KOPT-K1 (cell line): ENCODE data around the gene DAPK3.
A peak's percentile ranks its signal among the peaks of the same experiment; 100 is the strongest.
"Not testable (repeated sequence)": the region's sequence is repeated elsewhere in the genome, so short reads cannot be mapped to it uniquely, and the experiment has no call there.

Experiments used
- H3K27ac ChIP-seq: fragments of 200-600 bp; sonication (generic); 2 replicates; pipeline ENCODE4 v1.5.1; 2016; ENCODE audit warnings: antibody characterized with exemption, mild to moderate bottlenecking, low read depth, low read length; ENCODE audit not compliant: poor library complexity, severe bottlenecking
- H3K36me3 ChIP-seq: fragments of 200-600 bp; sonication (generic); 2 replicates; pipeline ENCODE4 v1.5.1; 2017; ENCODE audit warnings: antibody characterized with exemption, mild to moderate bottlenecking, low read length, moderate library complexity; ENCODE audit not compliant: insufficient read depth
- H3K9me3 ChIP-seq: fragments of 200-600 bp; sonication (generic); 2 replicates; pipeline ENCODE4 v1.5.1; 2017; ENCODE audit warnings: antibody characterized with exemption, low read length, mild to moderate bottlenecking; ENCODE audit not compliant: insufficient read depth, poor library complexity, severe bottlenecking

The DAPK3 gene

DNA sequence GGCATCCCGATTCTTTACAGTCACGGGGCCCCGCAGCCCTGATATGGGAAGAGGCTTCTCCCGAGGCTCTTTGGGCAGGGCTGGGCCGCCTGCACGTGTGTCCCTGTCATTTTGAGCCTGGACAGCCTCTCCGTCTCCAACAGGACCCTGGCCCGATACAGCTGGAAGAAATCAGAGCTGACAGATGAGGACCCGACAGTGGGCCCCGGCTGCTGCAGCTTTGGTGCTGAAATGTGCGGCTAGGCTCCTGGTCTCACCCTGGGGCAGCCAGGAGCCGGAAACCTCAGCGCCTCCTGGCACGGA is 39.9 kb upstream of the DAPK3 start:
- H3K27ac ChIP-seq: no peak overlapping the region
- no peaks in the 10 kb centered on the region for H3K9me3 ChIP-seq
- peaks cover 42% of the 10 kb centered on the region for H3K36me3 ChIP-seq

DNA sequence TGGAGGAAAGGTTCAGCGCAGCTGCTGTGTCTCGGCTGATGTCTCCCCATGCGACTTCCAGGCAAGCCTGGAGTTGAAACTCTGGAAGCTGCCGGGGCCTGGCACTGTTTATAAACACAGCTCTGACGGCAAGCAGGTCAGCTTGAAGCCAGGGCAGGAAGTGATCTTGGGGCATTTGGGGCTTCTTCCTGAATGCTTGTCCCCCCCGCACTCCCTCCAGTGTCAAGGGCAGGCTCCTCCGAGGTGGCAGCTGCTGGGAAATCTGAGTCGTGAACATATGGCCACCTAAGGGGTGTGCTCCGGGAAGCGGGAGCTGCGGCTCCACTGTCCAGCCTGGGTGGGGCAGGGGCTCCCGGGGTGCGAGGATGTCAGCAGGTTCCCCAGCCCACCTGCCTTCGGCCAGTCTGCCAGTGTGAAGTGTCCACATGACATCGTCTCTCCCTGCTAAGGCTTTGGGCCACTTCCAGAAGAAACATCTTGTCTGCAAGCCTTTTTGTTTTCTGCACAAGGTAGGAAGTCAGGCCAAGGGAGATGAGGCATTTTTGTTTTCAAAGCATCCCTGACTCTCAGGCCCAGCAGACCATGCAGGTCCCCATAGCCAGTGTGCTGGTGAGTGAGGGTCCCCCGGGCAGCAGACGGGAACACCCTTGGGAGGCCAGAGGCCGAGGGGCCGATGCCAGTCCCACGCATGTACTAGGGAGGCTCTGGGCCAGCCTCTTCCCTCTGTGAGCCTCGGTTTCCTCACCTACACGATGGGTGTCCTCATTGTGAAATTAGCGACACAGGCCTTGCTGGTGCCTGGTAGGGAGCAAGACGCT is 39.3 kb upstream of the DAPK3 start:
- H3K36me3 ChIP-seq: peaks cover 36% of the 10 kb centered on the region
- no peak overlapping the region for H3K27ac ChIP-seq
- no peaks in the 10 kb centered on the region for H3K9me3 ChIP-seq

DNA sequence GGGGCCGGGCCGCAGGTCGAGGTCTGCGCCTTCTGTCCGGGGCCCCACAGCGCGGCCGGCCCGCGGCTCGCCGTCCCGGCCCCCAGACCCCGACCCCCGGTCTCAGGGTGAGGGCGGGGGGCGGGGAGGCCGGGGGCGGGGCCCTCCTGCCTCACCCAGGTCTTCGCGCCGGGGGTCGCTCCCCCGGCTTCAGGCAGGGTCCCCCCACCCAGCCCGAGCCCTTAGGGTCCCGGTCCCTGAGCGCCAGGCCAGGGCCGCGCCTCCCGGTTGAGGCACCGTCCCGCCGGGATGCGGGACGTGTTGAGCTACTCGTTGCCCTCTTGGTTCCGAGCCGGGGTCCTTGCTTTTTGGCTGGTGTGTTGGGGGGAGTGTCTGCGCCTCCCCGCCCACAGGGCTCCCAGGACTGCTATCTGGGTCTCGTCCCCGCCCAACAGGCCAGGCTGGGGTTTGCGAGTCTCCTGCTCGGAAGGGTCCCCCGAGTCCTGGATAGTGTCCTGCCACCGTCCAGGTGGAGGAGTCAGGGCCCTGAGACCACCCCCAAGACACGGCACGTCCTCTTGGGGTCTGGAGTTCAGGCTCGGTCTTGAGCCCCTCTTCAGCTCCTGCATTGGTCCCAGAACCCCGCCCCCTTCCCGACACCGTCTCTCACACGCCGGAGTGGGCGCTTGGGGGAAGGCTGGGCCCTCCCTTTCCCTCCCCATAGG is 37.1 kb upstream of the DAPK3 start:
- peak overlapping the region; percentile 90 for H3K27ac ChIP-seq
- H3K36me3 ChIP-seq: peaks cover 14% of the 10 kb centered on the region

DNA sequence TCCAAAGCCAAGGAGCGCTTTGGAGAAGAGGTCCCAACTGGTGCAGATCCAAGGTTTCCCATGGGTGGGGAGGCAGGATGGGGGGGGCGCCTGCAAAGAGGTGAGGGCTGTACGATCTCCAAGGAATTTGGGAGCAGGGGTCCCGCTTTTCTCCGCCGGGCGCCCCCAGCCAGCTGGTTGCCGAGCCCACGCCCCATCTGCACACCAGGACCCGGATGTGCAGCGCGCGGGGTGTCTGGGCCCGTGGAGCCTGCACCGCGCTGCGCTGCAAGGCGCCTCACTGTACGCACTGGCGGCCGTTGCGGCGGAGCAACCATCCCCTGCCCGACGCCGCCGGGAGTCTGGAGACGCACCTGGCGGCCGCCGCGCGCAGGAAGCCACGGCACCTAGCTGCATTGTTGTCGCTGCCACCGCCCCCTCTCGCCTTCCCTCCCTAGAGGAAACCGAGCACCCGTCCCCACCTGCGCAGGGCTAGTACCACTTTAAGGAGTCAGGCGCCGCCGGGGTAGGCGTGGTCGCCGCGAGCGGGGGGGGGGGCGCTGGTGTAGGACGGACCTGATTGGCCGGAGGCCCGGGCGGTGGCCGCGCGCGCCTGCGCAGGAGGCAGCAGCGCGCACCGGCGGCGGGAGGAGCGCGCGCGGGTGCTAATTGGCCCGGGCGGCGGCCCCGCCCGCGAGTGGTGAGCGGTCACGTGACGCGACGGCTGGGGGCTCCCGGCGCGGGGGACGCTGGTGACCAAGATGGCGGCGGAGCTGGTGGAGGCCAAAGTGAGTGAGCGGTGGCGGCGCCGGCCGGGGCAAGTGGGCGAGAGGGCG is 36.3 kb upstream of the DAPK3 start, which contains the start of gene PIAS4:
Gene PIAS4, plus strand, starts transcription at position 716 of the 815 bp plus-strand sequence. Its CDS starts 25 bp downstream, at position 741.
- Histone ChIP-seq H3K9me3 (no peaks in the 10 kb centered on the region), H3K27ac (peak within 1 kb of the TSS; percentile 90), H3K36me3 (peaks cover 13% of the 10 kb centered on the region)

More for the DNA sequence above, 37.1 kb upstream of the DAPK3 start:
- H3K9me3 ChIP-seq: no peaks in the 10 kb centered on the region

DNA sequence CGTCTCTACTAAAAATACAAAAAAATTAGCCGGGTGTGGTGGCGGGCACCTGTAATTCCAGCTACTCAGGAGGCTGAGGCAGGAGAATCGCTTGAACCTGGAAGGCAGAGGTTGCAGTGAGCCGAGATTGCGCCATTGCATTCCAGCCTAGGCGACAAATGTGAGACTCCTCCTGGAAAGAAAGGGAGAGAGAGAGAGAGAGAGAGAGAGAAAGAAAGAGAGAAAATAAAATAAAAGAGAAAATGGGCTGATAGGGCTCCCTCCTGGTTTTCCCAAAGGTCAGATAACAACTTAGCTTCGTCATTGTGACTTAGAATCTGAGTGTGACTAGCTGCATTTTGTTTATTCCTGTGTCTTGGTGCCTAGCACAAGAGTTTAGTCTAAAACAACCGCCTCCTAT is 34.5 kb upstream of the DAPK3 start:
- not testable (repeated sequence) for H3K36me3 ChIP-seq, H3K9me3 ChIP-seq, H3K27ac ChIP-seq

DNA sequence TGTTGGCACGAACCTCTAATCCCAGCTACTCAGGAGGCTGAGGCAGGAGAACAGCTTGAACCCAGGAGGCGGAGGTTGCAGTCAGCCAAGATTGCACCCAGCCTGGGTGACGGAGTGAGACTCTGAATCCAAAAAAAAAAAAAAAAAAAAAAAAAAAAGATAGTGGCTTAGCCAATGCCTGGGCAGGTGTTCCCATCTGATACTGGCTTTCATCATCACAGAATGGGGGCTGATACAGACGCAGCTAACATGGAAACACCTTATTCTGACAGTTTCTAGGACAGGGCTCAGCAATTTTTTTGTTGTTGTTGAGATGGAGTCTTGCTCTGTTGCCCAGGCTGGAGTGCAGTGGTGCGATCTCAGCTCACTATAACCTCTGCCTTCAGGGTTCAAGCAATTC is 29.9 kb upstream of the DAPK3 start:
- not testable (repeated sequence) for H3K27ac ChIP-seq, H3K9me3 ChIP-seq, H3K36me3 ChIP-seq

DNA sequence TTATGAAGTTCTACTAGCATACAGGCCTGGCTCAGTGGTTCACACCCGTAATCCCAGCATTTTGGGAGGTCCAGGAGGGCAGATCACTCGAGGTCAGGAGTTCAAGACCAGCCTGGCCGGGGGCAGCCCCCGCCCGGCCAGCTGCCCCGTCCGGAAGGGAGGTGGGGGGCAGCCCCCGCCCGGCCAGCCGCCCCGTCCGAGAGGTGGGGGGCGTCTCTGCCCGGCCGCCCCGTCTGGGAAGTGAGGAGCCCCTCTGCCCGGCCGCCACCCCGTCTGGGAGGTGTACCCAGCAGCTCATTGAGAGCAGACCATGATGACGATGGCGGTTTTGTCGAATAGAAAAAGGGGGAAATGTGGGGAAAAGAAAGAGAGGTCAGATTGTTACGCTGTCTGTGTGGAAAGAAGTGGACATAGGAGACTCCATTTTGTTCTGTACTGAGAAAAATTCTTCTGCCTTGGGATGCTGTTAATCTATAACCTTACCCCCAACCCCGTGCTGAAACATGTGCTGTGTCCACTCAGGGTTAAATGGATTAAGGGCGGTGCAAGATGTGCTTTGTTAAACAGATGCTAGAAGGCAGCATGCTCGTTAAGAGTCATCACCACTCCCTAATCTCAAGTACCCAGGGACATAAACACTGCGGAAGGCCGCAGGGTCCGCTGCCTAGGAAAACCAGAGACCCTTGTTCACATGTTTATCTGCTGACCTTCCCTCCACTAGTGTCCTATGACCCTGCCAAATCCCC is 27.9 kb upstream of the DAPK3 start:
- not testable (repeated sequence) for H3K36me3 ChIP-seq, H3K9me3 ChIP-seq, H3K27ac ChIP-seq

DNA sequence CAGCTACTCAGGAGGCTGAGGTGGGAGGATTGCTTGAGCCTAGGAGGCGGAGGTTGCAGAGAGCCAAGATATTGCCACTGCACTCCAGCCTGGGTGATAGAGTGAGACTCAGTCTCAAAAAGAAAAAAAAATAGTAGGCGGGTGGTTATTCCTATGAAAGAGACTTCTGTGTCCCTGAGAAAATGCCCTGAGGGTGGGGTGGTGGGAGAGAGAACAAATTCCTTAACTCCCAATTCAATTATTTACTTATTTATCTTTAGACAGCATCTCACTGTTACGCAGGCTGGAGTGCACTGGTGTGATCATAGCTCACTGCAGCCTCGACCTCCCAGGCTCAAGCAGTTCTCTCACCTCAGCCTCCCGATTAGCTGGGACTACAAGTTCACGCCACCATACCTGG is 24.7 kb upstream of the DAPK3 start:
- H3K9me3 ChIP-seq: no peaks in the 10 kb centered on the region
- H3K27ac ChIP-seq: no peak overlapping the region
- H3K36me3 ChIP-seq: no peaks in the 10 kb centered on the region

DNA sequence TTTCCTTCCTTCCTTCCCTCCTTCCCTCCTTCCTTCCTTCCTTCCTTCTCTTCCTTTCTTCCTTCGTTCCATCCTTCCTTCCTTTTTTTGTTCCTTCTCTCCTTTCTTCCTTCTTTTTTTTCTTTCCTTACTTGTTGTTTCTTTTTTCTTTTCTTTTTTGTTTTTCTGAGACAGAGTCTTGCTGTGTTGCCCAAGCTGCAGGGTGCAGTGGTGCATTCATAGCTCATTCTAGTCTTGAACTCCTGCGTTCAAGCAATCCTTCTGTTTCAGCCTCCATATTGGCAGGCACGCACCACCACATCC is 19.9 kb upstream of the DAPK3 start:
- no peak overlapping the region for H3K27ac ChIP-seq
- no peaks in the 10 kb centered on the region for H3K9me3 ChIP-seq
- H3K36me3 ChIP-seq: no peaks in the 10 kb centered on the region

DNA sequence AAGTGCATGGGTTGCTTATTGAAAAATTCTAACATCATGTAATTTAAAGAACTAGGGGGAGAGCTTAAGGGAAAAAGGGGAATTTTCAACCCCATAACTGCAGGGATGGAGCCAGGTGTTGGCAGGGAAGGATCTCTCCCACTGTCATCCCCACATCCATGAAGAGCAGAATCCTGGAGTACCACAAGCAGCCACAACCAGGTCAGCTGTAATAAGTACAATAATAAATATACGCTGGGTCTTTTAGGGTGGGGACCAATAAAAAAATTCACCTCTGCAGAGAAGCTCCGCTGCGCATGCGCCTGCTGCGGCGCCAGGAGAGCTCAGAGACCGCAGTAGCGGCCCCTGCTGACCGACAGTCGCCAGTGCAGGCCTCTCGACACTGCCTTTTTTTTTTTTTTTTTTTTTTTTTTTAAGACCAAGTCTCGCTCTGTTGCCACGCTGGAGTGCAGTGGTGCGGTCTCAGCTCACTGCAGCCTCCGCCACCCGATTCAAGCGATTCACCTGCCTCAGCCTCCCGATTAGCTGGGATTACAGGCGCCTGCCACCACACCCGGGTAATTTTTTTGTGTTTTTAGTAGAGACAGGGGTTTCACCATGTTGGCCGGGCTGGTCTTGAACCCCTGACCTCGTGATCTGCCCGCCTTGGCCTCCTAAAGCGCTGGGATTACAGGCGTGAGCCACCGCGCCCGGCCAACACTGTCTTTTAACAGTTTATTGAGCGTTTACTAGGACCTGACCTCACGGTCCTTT is 16.9 kb upstream of the DAPK3 start:
- peak overlapping the region; percentile 16 for H3K27ac ChIP-seq
- H3K9me3 ChIP-seq: no peaks in the 10 kb centered on the region
- H3K36me3 ChIP-seq: peaks cover 19% of the 10 kb centered on the region

DNA sequence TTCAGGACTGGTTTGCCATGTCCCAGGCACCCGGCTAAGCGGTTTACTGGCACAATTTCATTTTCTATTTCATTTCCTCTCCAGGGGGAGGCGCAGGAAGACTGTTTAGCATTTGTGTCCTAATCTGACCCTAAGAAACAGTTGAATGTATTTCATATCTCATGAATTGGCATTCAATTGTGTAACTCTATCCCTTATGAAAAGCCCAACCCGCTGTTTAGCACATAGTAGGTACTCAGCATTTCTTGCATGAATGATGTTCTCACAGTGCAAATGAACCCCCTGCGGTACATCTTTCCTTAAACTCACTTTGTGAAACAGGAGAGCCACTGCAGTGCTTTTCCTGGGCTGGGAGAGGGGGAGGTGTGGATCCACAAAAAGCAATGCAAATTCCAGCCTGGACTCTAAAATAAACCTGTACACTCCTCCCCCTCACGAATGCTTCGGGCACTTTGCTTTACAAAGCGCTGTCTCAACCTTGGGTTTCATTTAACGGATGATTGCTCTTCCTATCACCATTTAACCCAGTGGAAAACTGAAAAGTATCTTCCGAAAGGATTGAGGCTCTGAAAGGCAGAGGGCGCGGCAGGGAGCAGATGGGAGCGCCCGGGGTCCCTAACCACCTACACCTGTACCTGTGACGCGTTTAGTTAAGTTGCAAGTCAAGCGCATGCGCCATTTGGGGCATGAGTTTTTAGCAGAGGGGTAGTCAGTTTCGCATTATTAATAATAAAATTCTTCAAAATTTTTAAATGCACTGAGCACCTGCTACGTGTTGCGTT is 15.6 kb upstream of the DAPK3 start:
- H3K9me3 ChIP-seq: no peaks in the 10 kb centered on the region
- peaks cover 33% of the 10 kb centered on the region for H3K36me3 ChIP-seq
- peak overlapping the region; percentile 84 for H3K27ac ChIP-seq

DNA sequence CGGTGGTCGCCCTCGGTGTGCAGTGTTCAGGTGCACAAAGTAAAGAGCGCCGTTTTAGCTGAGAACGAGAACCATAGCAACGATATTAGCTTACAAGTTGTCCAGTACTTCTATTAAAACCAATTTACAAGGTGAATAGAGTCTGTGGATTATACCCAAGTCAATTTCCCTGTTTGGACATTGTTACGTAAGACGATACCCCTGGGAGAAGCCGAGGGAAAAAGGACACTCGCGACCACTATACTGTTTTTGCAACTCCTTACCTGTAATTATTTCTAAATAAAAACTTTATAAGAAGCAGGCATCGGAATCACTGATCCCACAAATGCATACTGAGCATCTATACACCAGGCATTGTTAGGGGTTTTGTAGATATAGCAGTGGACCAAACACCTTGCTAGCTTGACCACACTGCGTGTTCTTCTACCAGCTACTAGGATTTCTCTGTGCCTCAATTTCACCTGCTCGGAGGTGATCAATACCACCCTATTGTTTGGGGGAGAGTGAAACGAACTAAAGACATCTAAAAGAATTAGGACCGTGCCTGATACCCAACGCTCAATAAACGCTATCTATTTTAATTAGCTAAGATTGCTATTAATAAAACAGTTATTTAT is 14.9 kb upstream of the DAPK3 start:
- Histone ChIP-seq H3K9me3 (no peaks in the 10 kb centered on the region), H3K36me3 (peaks cover 40% of the 10 kb centered on the region), H3K27ac (peak overlapping the region; percentile 84)

DNA sequence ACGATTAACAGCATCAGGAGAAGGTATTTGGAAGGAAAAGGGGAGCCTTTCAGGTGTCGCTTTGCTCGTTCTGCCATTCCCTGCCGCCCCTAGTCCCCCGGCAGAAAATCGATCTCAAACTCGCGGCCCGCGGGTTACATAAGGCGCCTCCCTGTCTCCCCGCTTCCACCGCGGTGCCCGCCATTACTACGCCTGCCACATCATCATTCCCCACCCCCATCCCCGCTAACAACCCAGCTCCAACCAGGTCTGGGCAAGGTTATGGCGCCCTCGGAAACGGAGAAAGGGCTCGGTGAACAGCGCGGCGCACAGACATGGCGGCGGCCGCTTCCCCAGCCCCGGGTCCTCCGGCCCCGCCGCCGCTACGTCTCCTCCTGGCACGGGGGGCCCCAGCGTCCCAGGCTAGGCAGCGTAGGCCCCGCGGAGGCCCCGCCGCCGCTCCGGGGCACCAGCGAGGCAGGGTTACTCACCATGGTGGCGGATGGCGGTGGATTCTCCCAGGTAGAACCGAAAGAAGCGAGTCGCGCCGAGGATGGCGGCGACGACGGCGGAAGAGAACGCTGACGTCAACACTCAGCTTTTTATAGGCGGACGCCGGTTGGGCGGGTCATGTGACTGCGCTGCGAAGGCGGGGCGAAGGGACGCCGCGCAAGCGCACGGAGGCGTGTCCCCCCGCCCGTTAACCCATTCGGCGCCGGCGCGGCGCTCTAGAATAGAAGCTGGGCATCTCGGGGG is 14.2 kb upstream of the DAPK3 start, which contains the start of gene EEF2:
Gene EEF2, minus strand, starts transcription at position 556 of the 735 bp plus-strand sequence. Its CDS starts 83 bp downstream, at position 473.
- H3K27ac ChIP-seq: peak within 1 kb of the TSS; percentile 84
- peaks cover 47% of the 10 kb centered on the region for H3K36me3 ChIP-seq
- H3K9me3 ChIP-seq: no peaks in the 10 kb centered on the region
